ENCODE measurements around the gene SPRED1. TPM values are rescaled to one million over a fixed set of nuclear protein-coding genes. Genes with fewer than 3 reads are reported as not detected.

The SPRED1 gene
- total and polyA plus RNA-seq, 2 of the 4 experiments (the other 2 are of a cell fraction): 6.6 to 17.9 TPM

GRCh38 chr15:38351466-38351865, 98.8 kb downstream of the SPRED1 start:
- Histone ChIP-seq H3K36me3 (ENCODE audit: control insufficient read depth, insufficient read depth, low read length) (peaks cover 16% of the 10 kb centered on the region), H3K9me1 (ENCODE audit: insufficient read depth, low read length) (peaks cover 4% of the 10 kb centered on the region; the same call in 1 of the 2 replicates), H2AK9ac (replicated peaks; ENCODE audit: low read depth, low read length, poor library complexity) (no peak overlapping the region), H3K4me3 (ENCODE audit: insufficient read depth, low read depth, low read length) (no peak overlapping the region), H4K8ac (ENCODE audit: low read depth in 2 of 2, low read length in 2 of 2) (no peak overlapping the region; a peak in 1 of 4 replicates), H4K91ac (ENCODE audit: insufficient read depth, low read depth, low read length) (peak overlapping the region; percentile 26), H3K4me2 (ENCODE audit: low read depth, low read length) (no peak overlapping the region), H2AK5ac (ENCODE audit: low read depth, low read length) (peak overlapping the region; percentile 62; the same call in 1 of the 2 replicates), H2BK5ac (ENCODE audit: low read depth, low read length, poor library complexity, severe bottlenecking) (no peak overlapping the region), H3K9ac (ENCODE audit: low read depth, low read length) (no peak overlapping the region), H3K14ac (replicated peaks; ENCODE audit: low read depth, low read length) (no peak overlapping the region), H2BK15ac (ENCODE audit: low read depth, low read length) (no peak overlapping the region), H2BK120ac (ENCODE audit: low read depth, low read length) (peak overlapping the region; percentile 45; the same call in 1 of the 2 replicates), H4K5ac (ENCODE audit: low read depth, low read length) (no peak overlapping the region), H3K4ac (ENCODE audit: low read depth, low read length) (peak overlapping the region; percentile 27; the same call in 1 of the 2 replicates), H2BK20ac (ENCODE audit: low read depth, low read length) (no peak overlapping the region), H3K27ac (ENCODE audit: insufficient read depth, low read length) (no peak overlapping the region), H2AFZ (replicated peaks; ENCODE audit: low read length, poor library complexity) (no peak overlapping the region), H3K56ac (ENCODE audit: extremely low read depth, insufficient read depth, low read length) (no peak overlapping the region), H3K4me1 (ENCODE audit: control insufficient read depth, insufficient read depth, low read length) (peaks cover 7% of the 10 kb centered on the region; the same call in 1 of the 2 replicates), H3K23ac (ENCODE audit: low read depth, low read length) (no peak overlapping the region), H3K27me3 (ENCODE audit: control insufficient read depth, insufficient read depth, low read length) (no peaks in the 10 kb centered on the region), H3K18ac (ENCODE audit: low read depth, low read length) (no peak overlapping the region), H3K9me3 (ENCODE audit: control insufficient read depth, insufficient read depth, low read length) (no peaks in the 10 kb centered on the region), H4K20me1 (ENCODE audit: insufficient read depth, low read length) (no peaks in the 10 kb centered on the region), H3K79me1 (ENCODE audit: low read depth in 1 of 2, low read length in 2 of 2) (peaks cover 21 to 24% of the 10 kb centered on the region in 2 experiments)
- intact Hi-C loops (cut with micrococcal nuclease): loop anchor here (5.0 kb wide), 2 partner anchors 36 to 279 kb away; no protein-coding TSS in a partner anchor
- in situ Hi-C loops (cut with MboI; ENCODE audit: low sequenced_read_pairs): loop anchor here (5.0 kb wide), 1 partner anchor 349 kb away; no protein-coding TSS in a partner anchor
- POLR2A ChIA-PET (ENCODE audit: unreplicated experiment): no interaction called here
- CTCF ChIA-PET: no interaction called here
- DNase-seq (no peak), ATAC-seq (ENCODE audit: low read depth) (no peak)
- dilution Hi-C loops (cut with HindIII; ENCODE audit: low sequenced_read_pairs, unreplicated experiment): no loop called here
- TF ChIP-seq FOS (IDR thresholded peaks at IDR 0.05; ENCODE audit: low read depth, low read length) (no peak), SMC3 (IDR thresholded peaks at IDR 0.05; ENCODE audit: low read depth, low read length) (no peak), CEBPB (IDR thresholded peaks at IDR 0.05; ENCODE audit: low read depth, low read length) (no peak), RCOR1 (IDR thresholded peaks at IDR 0.05; ENCODE audit: insufficient replicate concordance, low read length) (no peak), ELK1 (IDR thresholded peaks at IDR 0.05; ENCODE audit: borderline replicate concordance, low read depth, low read length) (no peak), NFE2L2 (IDR thresholded peaks at IDR 0.05; ENCODE audit: low read depth, low read length) (no peak), CHD1 (IDR thresholded peaks at IDR 0.05; ENCODE audit: low read depth, low read length) (no peak), RAD21 (IDR thresholded peaks at IDR 0.05; ENCODE audit: low read length) (no peak), BHLHE40 (IDR thresholded peaks at IDR 0.05; ENCODE audit: low read depth, low read length) (no peak), USF2 (IDR thresholded peaks at IDR 0.05; ENCODE audit: low read depth, low read length) (no peak), CTCF (conservative IDR thresholded peaks at IDR 0.05; ENCODE audit: low read depth, low read length) (no peak), POLR2A (IDR thresholded peaks at IDR 0.05; ENCODE audit: low read depth, low read length) (no peak), MAFK (IDR thresholded peaks at IDR 0.05; ENCODE audit: low read depth, low read length) (no peak), RFX5 (IDR thresholded peaks at IDR 0.05; ENCODE audit: low read depth, low read length) (no peak), MAZ (IDR thresholded peaks at IDR 0.05; ENCODE audit: borderline replicate concordance, low read depth, low read length) (no peak), MXI1 (IDR thresholded peaks at IDR 0.05; ENCODE audit: borderline replicate concordance, low read depth, low read length) (no peak)
- TSS peak; percentile 42 for BruUV-seq (replicated peaks)
- WGBS, 2 experiments (ENCODE audit: extremely low coverage in 2 of 2, insufficient read length in 1 of 2): 86% methylated on average over 4 of the region's 8 CpGs; no CpG with 5 or more reads in 1 of the 2 experiments
